Nephron progenitor cell (in vitro differentiated cells): ENCODE data around the gene RETREG1.

ENCODE experiments used
- DNase-seq: peaks from one replicate; pipeline ENCODE4 v3.0.0; 2021
- H3K27ac Mint-ChIP-seq: 2 replicates; pipeline ENCODE4 v1.8.0; 2021; ENCODE audit warnings: mild to moderate bottlenecking, moderate library complexity, mixed read lengths
- H3K27me3 Mint-ChIP-seq: 2 replicates; pipeline ENCODE4 v1.8.0; 2021; ENCODE audit warnings: mild to moderate bottlenecking, low read depth, mixed read lengths; ENCODE audit not compliant: poor library complexity
- H3K36me3 Mint-ChIP-seq: 2 replicates; pipeline ENCODE4 v1.8.0; 2021; ENCODE audit warnings: low read depth, mixed read lengths
- H3K4me1 Mint-ChIP-seq: 2 replicates; pipeline ENCODE4 v1.8.0; 2021; ENCODE audit warnings: mixed read lengths
- H3K4me3 Mint-ChIP-seq: 2 replicates; pipeline ENCODE4 v1.8.0; 2021; ENCODE audit warnings: mild to moderate bottlenecking, moderate library complexity, mixed read lengths
- H3K9me3 Mint-ChIP-seq: 2 replicates; pipeline ENCODE4 v1.8.0; 2021; ENCODE audit warnings: mild to moderate bottlenecking, moderate library complexity, mixed read lengths
- CTCF ChIP-seq: fragments of 200-600 bp; sonication (generic); IDR thresholded peaks from 2 replicates; pipeline ENCODE4 v1.5.0; 2021; ENCODE audit warnings: antibody characterized with exemption

The RETREG1 gene

GRCh38 chr5:16625096-16625495 is 8.3 kb upstream of the RETREG1 start:
- Mint-ChIP-seq H3K27me3 (peaks cover 18% of the 10 kb centered on the region), H3K4me3 (no peak overlapping the region), H3K4me1 (peaks cover 8% of the 10 kb centered on the region), H3K9me3 (no peaks in the 10 kb centered on the region), H3K36me3 (no peaks in the 10 kb centered on the region), H3K27ac (no peak overlapping the region)
- TF ChIP-seq CTCF = no peak
- DNase-seq = no peak

GRCh38 chr5:16619136-16619535 is 2.3 kb upstream of the RETREG1 start:
- peaks cover 4% of the 10 kb centered on the region for H3K36me3 Mint-ChIP-seq
- no peak overlapping the region for H3K27ac Mint-ChIP-seq
- no peak for TF ChIP-seq CTCF
- H3K4me1 Mint-ChIP-seq = peaks cover 14% of the 10 kb centered on the region
- H3K27me3 Mint-ChIP-seq = peaks cover 36% of the 10 kb centered on the region
- no peak for DNase-seq
- peaks cover 4% of the 10 kb centered on the region for H3K9me3 Mint-ChIP-seq
- no peak overlapping the region for H3K4me3 Mint-ChIP-seq

GRCh38 chr5:16618138-16618897 is 1.5 kb upstream of the RETREG1 start:
- no peak for DNase-seq

GRCh38 chr5:16617274-16617968 is 624 bp upstream of the RETREG1 start:
- H3K4me1 Mint-ChIP-seq = peaks cover 14% of the 10 kb centered on the region

More at GRCh38 chr5:16618138-16618897, 1.5 kb upstream of the RETREG1 start:
- H3K4me1 Mint-ChIP-seq = peaks cover 14% of the 10 kb centered on the region
- TF ChIP-seq CTCF = no peak
- peaks cover 43% of the 10 kb centered on the region for H3K27me3 Mint-ChIP-seq
- peaks cover 4% of the 10 kb centered on the region for H3K36me3 Mint-ChIP-seq
- peaks cover 4% of the 10 kb centered on the region for H3K9me3 Mint-ChIP-seq
- no peak overlapping the region for H3K27ac Mint-ChIP-seq
- no peak overlapping the region for H3K4me3 Mint-ChIP-seq

GRCh38 chr5:16615741-16616535 is 859 bp downstream of the RETREG1 start:
- Mint-ChIP-seq H3K27me3 (peaks cover 40% of the 10 kb centered on the region), H3K4me1 (peaks cover 14% of the 10 kb centered on the region)
- TF ChIP-seq CTCF = no peak

More at GRCh38 chr5:16617274-16617968, 624 bp upstream of the RETREG1 start:
- no peak for DNase-seq
- TF ChIP-seq CTCF = no peak
- Mint-ChIP-seq H3K4me3 (no peak overlapping the region), H3K9me3 (peaks cover 4% of the 10 kb centered on the region), H3K36me3 (peaks cover 4% of the 10 kb centered on the region), H3K27me3 (peaks cover 38% of the 10 kb centered on the region), H3K27ac (no peak overlapping the region)

More at GRCh38 chr5:16615741-16616535, 859 bp downstream of the RETREG1 start:
- DNase-seq = peak; percentile 3
- H3K36me3 Mint-ChIP-seq = peaks cover 4% of the 10 kb centered on the region
- H3K27ac Mint-ChIP-seq = no peak overlapping the region
- H3K4me3 Mint-ChIP-seq = peak overlapping the region; percentile 89
- H3K9me3 Mint-ChIP-seq = peaks cover 4% of the 10 kb centered on the region
